K562 (cell line): Measurements from ENCODE around the gene ARL11.

ENCODE experiments used
- CTCF ChIP-seq, 3 experiments: IDR thresholded peaks in 2 of 3; conservative IDR thresholded peaks in 1 of 3; 2 replicates each; pipeline ENCODE4 v1.5.1; 2011 to 2012; ENCODE audit warnings: low read length in 3 of 3, mild to moderate bottlenecking in 3 of 3, control low read depth in 2 of 3, improper control_type of control experiment in 1 of 3, inconsistent platforms in 1 of 3, low read depth in 1 of 3, mixed read lengths in 1 of 3, moderate library complexity in 1 of 3; ENCODE audit not compliant: insufficient read depth in 2 of 3
- DDX20 ChIP-seq: fragments of 450-650 bp; IDR thresholded peaks from 2 replicates; pipeline ENCODE4 v1.6.1; 2016; ENCODE audit warnings: missing genetic modification characterization, low read depth, mild to moderate bottlenecking, missing compliant biosample characterization, moderate library complexity
- HDAC1 ChIP-seq, 2 experiments: fragments of 450-650 bp; IDR thresholded peaks; 2 replicates each; pipeline ENCODE4 v1.6.1; 2016 to 2017; ENCODE audit warnings: inconsistent platforms in 1 of 2, mild to moderate bottlenecking in 1 of 2, moderate library complexity in 1 of 2
- POLR2AphosphoS5 ChIP-seq: IDR thresholded peaks from 2 replicates; pipeline ENCODE4 v1.6.1; 2011; ENCODE audit warnings: mild to moderate bottlenecking, low read depth, low read length, moderate library complexity; ENCODE audit not compliant: control insufficient read depth, insufficient read depth
- ZBTB1 ChIP-seq: sonication (generic); formaldehyde crosslinking; IDR thresholded peaks from 2 replicates; pipeline ENCODE4 v1.8.1; 2023; ENCODE audit warnings: missing genetic modification reagents, low read depth, mild to moderate bottlenecking, borderline replicate concordance
- ZBTB43 ChIP-seq: sonication (generic); formaldehyde crosslinking; IDR thresholded peaks from 2 replicates; pipeline ENCODE4 v1.8.0; 2023; ENCODE audit warnings: mild to moderate bottlenecking, missing genetic modification reagents
- ZNF121 ChIP-seq: sonication (generic); formaldehyde crosslinking; conservative IDR thresholded peaks from 2 replicates; pipeline ENCODE4 v1.8.0; 2022; ENCODE audit warnings: missing genetic modification reagents

GRCh38 chr13:49594576-49594975 is 33.7 kb upstream of the ARL11 start:
- TF ChIP-seq POLR2AphosphoS5 = no peak
- no peak for TF ChIP-seq ZBTB43 (CRISPR knock-in tag)
- no peak for TF ChIP-seq ZNF121 (CRISPR knock-in tag)
- no peak for TF ChIP-seq DDX20 (tag)
- no peak for TF ChIP-seq CTCF (IDR thresholded peaks at IDR 0.05 in 2 of 3, conservative IDR thresholded peaks at IDR 0.05 in 1 of 3; ENCODE audit: insufficient read depth in 2 of 3, low read depth in 1 of 3, low read length in 3 of 3)
- TF ChIP-seq HDAC1 (IDR thresholded peaks at IDR 0.05) = no peak
- TF ChIP-seq ZBTB1 (CRISPR knock-in tag) = no peak
